Ovary (tissue), 9 donors: ENCODE measurements around the gene GNAS. TPM values are rescaled to one million over a fixed set of nuclear protein-coding genes. Genes with fewer than 3 reads are reported as not detected.

Experiments
- DNase-seq, 5 donors: peaks; one replicate each; pipeline ENCODE4 v3.0.0-alpha.2; 2019 to 2020
- H3K27ac ChIP-seq, 2 donors: fragments of 200-600 bp; one replicate each; pipeline versions ENCODE4 v1.5.1 to v1.8.0; 2019 to 2022
- H3K27me3 ChIP-seq: fragments of 200-600 bp; one replicate; pipeline ENCODE4 v1.8.0; 2022
- H3K36me3 ChIP-seq: fragments of 200-600 bp; sonication (generic); one replicate; pipeline ENCODE4 v1.5.1; 2019
- H3K4me1 ChIP-seq: one replicate; pipeline ENCODE4 v1.8.1; 2013; ENCODE audit warnings: mild to moderate bottlenecking, moderate library complexity; ENCODE audit not compliant: insufficient read depth
- H3K4me3 ChIP-seq: fragments of 200-600 bp; sonication (generic); one replicate; pipeline ENCODE4 v1.5.1; 2017
- H3K9me3 ChIP-seq, 2 donors: fragments of 200-600 bp in 1 of 2; sonication (generic) in 1 of 2; one replicate each; pipeline versions ENCODE4 v1.5.1 to v1.8.1; 2013 to 2019; ENCODE audit warnings: mild to moderate bottlenecking in 1 of 2, moderate library complexity in 1 of 2
- CTCF ChIP-seq, 3 donors: fragments of 450-650 bp in 2 of 3; fragments of 200-600 bp in 1 of 3; IDR thresholded peaks; one replicate each; pipeline versions ENCODE4 v1.5.1 to v1.8.0; 2016 to 2022; ENCODE audit warnings: antibody characterized with exemption in 3 of 3, mild to moderate bottlenecking in 1 of 3
- EP300 ChIP-seq: sonication (generic); formaldehyde crosslinking; IDR thresholded peaks from one replicate; pipeline ENCODE4 v1.6.1; 2017; ENCODE audit warnings: antibody characterized with exemption
- POLR2A ChIP-seq: fragments of 450-650 bp; IDR thresholded peaks from one replicate; pipeline ENCODE4 v1.6.1; 2017; ENCODE audit warnings: antibody characterized with exemption, mild to moderate bottlenecking, moderate library complexity
- WGBS, 3 donors: extraction: QIAGEN DNeasy Blood & Tissue Kit in 1 of 3; methylation state at CpG; one replicate each; pipeline versions ENCODE4 v1.1.5 to v1.1.7; 2013 to 2017; 5-methylcytosine and 5-hydroxymethylcytosine counted together
- intact Hi-C, 4 donors: fragments of 100-400 bp; cut with DNase I; formaldehyde crosslinking; loops; one replicate each; pipeline versions ENCODE4 v1.11.0 to v1.15.1; 2022 to 2023
- polyA plus RNA-seq, 2 donors: library from polyadenylated mRNA; stranded (reverse); fragments of 200-250 nt in 1 of 2; fragments of 350-450 nt in 1 of 2; fragmentation: Illumina TruSeq in 1 of 2; extraction: RNeasy Lipid Tissue Mini Kit (QIAGEN cat#74804) in 1 of 2; gene quantifications; one replicate each; pipeline ENCODE4 v1.2.3, GENCODE V29; 2013 to 2014
- total RNA-seq, 7 donors: library from RNA; depleted of rRNA in 2 of 7; stranded (reverse); fragments of >200 nt in 2 of 7; fragmentation: NEBNext Ultra II Directional in 3 of 7; extraction: Animal tissue kit (Norgen Biotek cat#: 25700) in 3 of 7; gene quantifications; one replicate each; pipeline versions ENCODE4 v1.1.0 to v1.2.4, GENCODE V29; 2016 to 2023
- donor health status: DM: no; HTN: no; CAD: no; lungs with moderate emphysema.
- donor health status: DM: no; HTN: no; CAD: no.
- donor health status: Bipolar disorder and iron deficiency.
- donor health status: DM: yes; HTN: yes; CAD: no.
- donor health status: DM: no; HTN: no; CAD: no.
- donor health status: DM: yes; HTN: yes; CAD: no.

GNAS gene
- total and polyA plus RNA-seq, 9 donors, result 330 to 1,311 (median 731) TPM

DNA sequence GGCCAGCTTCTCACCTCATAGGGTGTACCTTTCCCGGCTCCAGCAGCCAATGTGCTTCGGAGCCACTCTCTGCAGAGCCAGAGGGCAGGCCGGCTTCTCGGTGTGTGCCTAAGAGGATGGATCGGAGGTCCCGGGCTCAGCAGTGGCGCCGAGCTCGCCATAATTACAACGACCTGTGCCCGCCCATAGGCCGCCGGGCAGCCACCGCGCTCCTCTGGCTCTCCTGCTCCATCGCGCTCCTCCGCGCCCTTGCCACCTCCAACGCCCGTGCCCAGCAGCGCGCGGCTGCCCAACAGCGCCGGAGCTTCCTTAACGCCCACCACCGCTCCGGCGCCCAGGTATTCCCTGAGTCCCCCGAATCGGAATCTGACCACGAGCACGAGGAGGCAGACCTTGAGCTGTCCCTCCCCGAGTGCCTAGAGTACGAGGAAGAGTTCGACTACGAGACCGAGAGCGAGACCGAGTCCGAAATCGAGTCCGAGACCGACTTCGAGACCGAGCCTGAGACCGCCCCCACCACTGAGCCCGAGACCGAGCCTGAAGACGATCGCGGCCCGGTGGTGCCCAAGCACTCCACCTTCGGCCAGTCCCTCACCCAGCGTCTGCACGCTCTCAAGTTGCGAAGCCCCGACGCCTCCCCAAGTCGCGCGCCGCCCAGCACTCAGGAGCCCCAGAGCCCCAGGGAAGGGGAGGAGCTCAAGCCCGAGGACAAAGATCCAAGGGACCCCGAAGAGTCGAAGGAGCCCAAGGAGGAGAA lies 12.3 kb upstream of the GNAS start:
- Histone ChIP-seq H3K4me3 (no peak overlapping the region), H3K9me3 (no peaks in the 10 kb centered on the region), H3K27me3 (no peaks in the 10 kb centered on the region), H3K4me1 (no peaks in the 10 kb centered on the region), H3K36me3 (no peaks in the 10 kb centered on the region), H3K27ac (no peak overlapping the region)
- 49 to 69% (median 59%) methylated on average over 64 to 67 of the region's 67 CpGs for WGBS, 3 donors
- TF ChIP-seq EP300 (no peak), CTCF (IDR thresholded peaks at IDR 0.05) (no peak), POLR2A (no peak)
- intact Hi-C loops, result no loop called here
- no peak for DNase-seq

DNA sequence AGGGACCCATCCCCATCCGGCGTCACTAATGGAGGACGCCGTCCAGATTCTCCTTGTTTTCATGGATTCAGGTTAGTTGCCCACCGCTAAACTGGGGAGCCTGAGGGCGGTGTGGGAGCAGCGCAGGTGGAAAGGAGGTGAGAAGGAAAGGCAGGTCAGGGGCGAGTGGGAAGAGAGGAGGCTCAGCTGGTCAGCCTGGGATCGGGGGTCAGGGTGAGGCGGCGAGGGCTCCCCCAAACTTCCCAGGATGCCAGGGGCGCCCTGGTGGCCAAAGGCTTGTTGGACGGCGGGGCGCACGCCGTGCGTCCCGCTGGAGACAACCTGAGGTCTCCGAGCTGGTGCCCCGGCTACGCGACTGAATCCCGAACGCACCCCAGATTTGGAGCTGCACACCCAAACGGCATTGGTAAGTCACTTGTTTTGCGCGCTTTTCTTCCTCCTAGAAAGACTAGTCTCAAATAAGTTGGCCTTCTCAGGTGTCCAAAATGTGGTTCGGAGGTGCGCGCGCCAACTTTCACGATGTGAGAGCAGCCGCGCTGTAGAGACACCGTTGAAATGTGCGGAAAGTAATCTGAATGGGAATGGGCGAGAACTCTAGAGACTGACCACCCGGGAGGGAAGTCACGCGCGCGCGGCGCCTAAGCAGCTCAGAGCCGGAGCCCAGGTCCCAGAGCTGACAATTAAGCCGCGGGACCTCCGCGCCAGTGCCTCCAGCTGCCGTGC lies 11.5 kb upstream of the GNAS start:
- no peak for DNase-seq
- Histone ChIP-seq H3K27me3 (no peaks in the 10 kb centered on the region), H3K36me3 (no peaks in the 10 kb centered on the region), H3K4me3 (no peak overlapping the region), H3K4me1 (no peaks in the 10 kb centered on the region), H3K27ac (no peak overlapping the region), H3K9me3 (no peaks in the 10 kb centered on the region)
- WGBS, 3 donors, result 48 to 61% (median 51%) methylated on average over 51 of the region's 51 CpGs
- intact Hi-C loops, result no loop called here
- TF ChIP-seq EP300, result no peak
- no peak for TF ChIP-seq CTCF (IDR thresholded peaks at IDR 0.05)
- TF ChIP-seq POLR2A, result no peak

DNA sequence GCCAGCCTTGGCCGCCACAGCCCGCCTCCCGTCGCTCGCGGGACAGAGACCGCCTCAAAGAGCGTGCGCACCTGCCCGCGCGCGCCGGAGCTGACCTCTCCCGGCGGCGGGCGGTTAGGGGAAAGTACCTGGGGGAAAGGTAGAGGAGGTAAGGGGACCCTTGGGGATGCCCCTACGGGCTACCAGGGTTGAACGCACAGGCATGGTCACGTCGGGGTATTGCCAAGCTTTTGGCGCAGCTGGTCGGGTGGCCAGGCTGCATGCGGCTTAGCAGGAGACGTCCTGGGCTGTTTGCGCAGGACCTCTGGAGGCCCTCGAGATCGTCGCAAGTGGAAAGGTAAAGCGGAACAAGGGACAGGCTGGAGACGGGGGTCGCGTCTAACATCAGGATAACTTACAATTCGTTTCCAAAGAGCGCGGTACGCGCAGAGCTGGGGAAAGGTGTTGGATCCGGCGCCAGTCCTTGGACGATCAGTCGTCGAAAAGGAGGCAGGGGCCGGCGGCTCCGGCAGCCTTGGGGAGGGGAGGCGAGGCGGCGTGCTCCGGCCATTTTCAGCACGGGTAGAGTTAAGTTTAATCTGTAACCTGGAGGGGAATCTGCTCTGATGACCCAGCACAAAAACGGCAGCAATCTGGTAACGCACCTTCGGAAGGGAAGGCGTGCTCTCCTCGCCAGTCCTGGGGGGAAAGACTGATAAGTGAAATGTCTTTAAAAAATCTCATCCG lies 10.8 kb upstream of the GNAS start:
- no peak for DNase-seq
- intact Hi-C loops, result no loop called here
- no peaks in the 10 kb centered on the region for H3K27me3 ChIP-seq
- TF ChIP-seq EP300 (no peak), POLR2A (no peak), CTCF (IDR thresholded peaks at IDR 0.05) (no peak)
- WGBS, 3 donors, result 52 to 71% (median 61%) methylated on average over 58 of the region's 58 CpGs
- no peaks in the 10 kb centered on the region for H3K9me3 ChIP-seq
- H3K36me3 ChIP-seq, result no peaks in the 10 kb centered on the region
- H3K4me3 ChIP-seq, result no peak overlapping the region
- no peaks in the 10 kb centered on the region for H3K4me1 ChIP-seq
- no peak overlapping the region for H3K27ac ChIP-seq

- intact Hi-C loops, result no loop called here
These were observed 10.2 kb upstream of the GNAS start for GRCh38 chr20:58842276-58842675.

More at GRCh38 chr20:58842276-58842675, 10.2 kb upstream of the GNAS start:
- TF ChIP-seq CTCF (IDR thresholded peaks at IDR 0.05) (no peak), EP300 (no peak), POLR2A (no peak)
- Histone ChIP-seq H3K27me3 (no peaks in the 10 kb centered on the region), H3K27ac (no peak overlapping the region), H3K9me3 (no peaks in the 10 kb centered on the region), H3K36me3 (no peaks in the 10 kb centered on the region), H3K4me3 (no peak overlapping the region), H3K4me1 (no peaks in the 10 kb centered on the region)
- no peak for DNase-seq
- 39 to 60% (median 48%) methylated on average over 20 of the region's 20 CpGs for WGBS, 3 donors
